Ishikawa (cell line): ENCODE data around the gene RASSF4.

Experiments used
- CEBPB ChIP-seq: IDR thresholded peaks from 2 replicates; pipeline ENCODE4 v1.6.1; 2012
- RAD21 ChIP-seq: IDR thresholded peaks from 2 replicates; pipeline ENCODE4 v1.6.1; 2012; ENCODE audit warnings: low read depth
- USF1 ChIP-seq: IDR thresholded peaks from 2 replicates; pipeline ENCODE4 v1.6.1; 2012
- TF ChIP-seq, protein P1 (sequence below): IDR thresholded peaks from 2 replicates; pipeline ENCODE4 v1.6.1; 2012; ENCODE audit warnings: low read depth, mild to moderate bottlenecking

DNA sequence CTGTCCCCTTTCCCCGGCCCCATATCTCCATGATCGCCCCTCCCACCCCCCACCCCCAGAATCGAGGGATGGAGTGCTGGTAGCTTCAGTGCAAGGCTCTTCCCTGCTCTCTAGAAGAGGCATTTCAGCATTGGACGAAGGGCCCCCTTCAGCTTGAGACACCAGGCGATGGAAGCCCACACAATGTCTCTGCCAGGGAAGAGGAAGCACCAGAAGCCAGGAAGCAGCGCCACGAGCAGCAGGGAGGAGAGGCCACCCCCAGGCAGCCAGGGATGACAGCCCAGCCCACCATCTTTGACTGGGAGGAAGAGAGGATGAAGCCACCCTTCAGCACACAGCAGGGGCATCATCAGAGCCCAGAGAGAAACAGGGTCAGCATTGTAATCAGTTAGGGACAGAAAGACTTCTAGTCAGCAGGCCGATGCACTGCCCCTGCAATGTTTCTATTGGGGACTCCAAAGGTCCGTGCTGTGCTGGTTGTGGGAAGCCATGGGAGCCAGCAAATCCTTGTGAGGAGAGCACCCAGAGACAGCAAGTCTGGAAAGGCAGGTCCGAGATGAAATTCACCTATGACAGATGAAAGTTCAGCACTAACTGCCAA is 32.8 kb upstream of the RASSF4 start:
- TF ChIP-seq RAD21 (no peak), CEBPB (no peak), USF1 (no peak)
- TF ChIP-seq, protein P1, sequence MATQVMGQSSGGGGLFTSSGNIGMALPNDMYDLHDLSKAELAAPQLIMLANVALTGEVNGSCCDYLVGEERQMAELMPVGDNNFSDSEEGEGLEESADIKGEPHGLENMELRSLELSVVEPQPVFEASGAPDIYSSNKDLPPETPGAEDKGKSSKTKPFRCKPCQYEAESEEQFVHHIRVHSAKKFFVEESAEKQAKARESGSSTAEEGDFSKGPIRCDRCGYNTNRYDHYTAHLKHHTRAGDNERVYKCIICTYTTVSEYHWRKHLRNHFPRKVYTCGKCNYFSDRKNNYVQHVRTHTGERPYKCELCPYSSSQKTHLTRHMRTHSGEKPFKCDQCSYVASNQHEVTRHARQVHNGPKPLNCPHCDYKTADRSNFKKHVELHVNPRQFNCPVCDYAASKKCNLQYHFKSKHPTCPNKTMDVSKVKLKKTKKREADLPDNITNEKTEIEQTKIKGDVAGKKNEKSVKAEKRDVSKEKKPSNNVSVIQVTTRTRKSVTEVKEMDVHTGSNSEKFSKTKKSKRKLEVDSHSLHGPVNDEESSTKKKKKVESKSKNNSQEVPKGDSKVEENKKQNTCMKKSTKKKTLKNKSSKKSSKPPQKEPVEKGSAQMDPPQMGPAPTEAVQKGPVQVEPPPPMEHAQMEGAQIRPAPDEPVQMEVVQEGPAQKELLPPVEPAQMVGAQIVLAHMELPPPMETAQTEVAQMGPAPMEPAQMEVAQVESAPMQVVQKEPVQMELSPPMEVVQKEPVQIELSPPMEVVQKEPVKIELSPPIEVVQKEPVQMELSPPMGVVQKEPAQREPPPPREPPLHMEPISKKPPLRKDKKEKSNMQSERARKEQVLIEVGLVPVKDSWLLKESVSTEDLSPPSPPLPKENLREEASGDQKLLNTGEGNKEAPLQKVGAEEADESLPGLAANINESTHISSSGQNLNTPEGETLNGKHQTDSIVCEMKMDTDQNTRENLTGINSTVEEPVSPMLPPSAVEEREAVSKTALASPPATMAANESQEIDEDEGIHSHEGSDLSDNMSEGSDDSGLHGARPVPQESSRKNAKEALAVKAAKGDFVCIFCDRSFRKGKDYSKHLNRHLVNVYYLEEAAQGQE = no peak
